Measurements from ENCODE around the gene MYO16. TPM values are rescaled to one million over a fixed set of nuclear protein-coding genes. Genes with fewer than 3 reads are reported as not detected.

MYO16 gene
- total RNA-seq, 3 donors from 2014 or later: 0.15 to 0.48 (median 0.33) TPM

GRCh38 chr13:108618233-108618632, 11.2 kb upstream of the MYO16 start:
- no peaks in the 10 kb centered on the region for H3K36me3 ChIP-seq
- H3K4me1 ChIP-seq: no peaks in the 10 kb centered on the region
- no peak for TF ChIP-seq POLR2A (IDR thresholded peaks at IDR 0.05)
- TF ChIP-seq CTCF (IDR thresholded peaks at IDR 0.05): no peak
- no peak for TF ChIP-seq POLR2AphosphoS5 (IDR thresholded peaks at IDR 0.05)
- no peak for DNase-seq (ENCODE audit: low spot score in 2 of 2)
- H3K27me3 ChIP-seq: no peaks in the 10 kb centered on the region
- H3K9me3 ChIP-seq: no peaks in the 10 kb centered on the region
- H3K27ac ChIP-seq: no peak overlapping the region
- H3K4me3 ChIP-seq: no peak overlapping the region
- intact Hi-C loops (cut with DNase I; ENCODE audit: low total_unique reads): loop anchor here (5.0 kb wide), 1 partner anchor 516 kb away; no protein-coding TSS in a partner anchor

GRCh38 chr13:108621462-108621861, 7.9 kb upstream of the MYO16 start:
- intact Hi-C loops (cut with DNase I; ENCODE audit: low total_unique reads): loop anchor here (2.0 kb wide), 1 partner anchor 23 kb away; no protein-coding TSS in a partner anchor
- no peaks in the 10 kb centered on the region for H3K4me1 ChIP-seq
- no peak overlapping the region for H3K4me3 ChIP-seq
- no peaks in the 10 kb centered on the region for H3K36me3 ChIP-seq
- DNase-seq (ENCODE audit: low spot score in 2 of 2): no peak
- H3K27me3 ChIP-seq: no peaks in the 10 kb centered on the region
- H3K9me3 ChIP-seq: peaks cover 0 to 6% of the 10 kb centered on the region in 2 donors
- H3K27ac ChIP-seq: no peak overlapping the region
- TF ChIP-seq CTCF (IDR thresholded peaks at IDR 0.05) (no peak), POLR2A (IDR thresholded peaks at IDR 0.05) (no peak), POLR2AphosphoS5 (IDR thresholded peaks at IDR 0.05) (no peak)

- Histone ChIP-seq H3K27ac (no peak overlapping the region), H3K4me1 (no peaks in the 10 kb centered on the region), H3K9me3 (peaks cover 0 to 6% of the 10 kb centered on the region in 2 donors), H3K27me3 (no peaks in the 10 kb centered on the region), H3K4me3 (no peak overlapping the region), H3K36me3 (no peaks in the 10 kb centered on the region)
- intact Hi-C loops (cut with DNase I; ENCODE audit: low total_unique reads): no loop called here
- TF ChIP-seq POLR2AphosphoS5 (IDR thresholded peaks at IDR 0.05) (no peak), POLR2A (IDR thresholded peaks at IDR 0.05) (no peak), CTCF (IDR thresholded peaks at IDR 0.05) (no peak)
- DNase-seq (ENCODE audit: low spot score in 2 of 2): no peak
Measured at GRCh38 chr13:108624108-108624507, 5.3 kb upstream of the MYO16 start.

GRCh38 chr13:108624979-108625378, 4.4 kb upstream of the MYO16 start:
- no peak overlapping the region for H3K27ac ChIP-seq
- DNase-seq (ENCODE audit: low spot score in 2 of 2): no peak
- no peaks in the 10 kb centered on the region for H3K36me3 ChIP-seq
- TF ChIP-seq POLR2AphosphoS5 (IDR thresholded peaks at IDR 0.05): no peak
- no peak for TF ChIP-seq CTCF (IDR thresholded peaks at IDR 0.05)
- no peak for TF ChIP-seq POLR2A (IDR thresholded peaks at IDR 0.05)
- H3K4me1 ChIP-seq: no peaks in the 10 kb centered on the region
- intact Hi-C loops (cut with DNase I; ENCODE audit: low total_unique reads): no loop called here
- no peaks in the 10 kb centered on the region for H3K27me3 ChIP-seq
- H3K9me3 ChIP-seq: peaks cover 0 to 6% of the 10 kb centered on the region in 2 donors
- no peak overlapping the region for H3K4me3 ChIP-seq

- Histone ChIP-seq H3K27me3 (no peaks in the 10 kb centered on the region), H3K9me3 (peaks cover 0 to 6% of the 10 kb centered on the region in 2 donors), H3K36me3 (no peaks in the 10 kb centered on the region), H3K4me3 (no peak overlapping the region), H3K4me1 (no peaks in the 10 kb centered on the region), H3K27ac (no peak overlapping the region)
- TF ChIP-seq POLR2AphosphoS5 (IDR thresholded peaks at IDR 0.05) (no peak), POLR2A (IDR thresholded peaks at IDR 0.05) (no peak), CTCF (IDR thresholded peaks at IDR 0.05) (no peak)
- intact Hi-C loops (cut with DNase I; ENCODE audit: low total_unique reads): no loop called here
- DNase-seq (ENCODE audit: low spot score in 2 of 2): no peak
Measured at GRCh38 chr13:108629988-108630387, 577 bp downstream of the MYO16 start.

Measured in breast epithelium (tissue), 4 donors.